B cell (primary cell): ENCODE measurements around the gene SLC37A1. TPM values are rescaled to one million over a fixed set of nuclear protein-coding genes. Genes with fewer than 3 reads are reported as not detected.
A peak's percentile ranks its signal among the peaks of the same experiment; 100 is the strongest.

ENCODE experiments used
- ATAC-seq: fragments of 200-7000 bp; cut with Tn5 transposase; one replicate; pipeline ENCODE4 v1.10.0; 2021; ENCODE audit warnings: low read depth, mild to moderate bottlenecking, moderate number of reproducible peaks, moderate library complexity
- CTCF ChIA-PET: fragments of 350-600 bp; sonication (Branson Sonifier 250); formaldehyde crosslinking; loops from one replicate; lab custom pipeline; 2021; ENCODE audit warnings: antibody characterized with exemption, inconsistent platforms; lab: Charles Lee
- POLR2A ChIA-PET: fragments of 350-600 bp; sonication (Branson Sonifier 250); formaldehyde crosslinking; loops from one replicate; lab custom pipeline; 2021; ENCODE audit warnings: antibody characterized with exemption; lab: Charles Lee
- DNase-seq: peaks from one replicate; pipeline ENCODE4 v3.0.0; 2013
- H2AFZ ChIP-seq: 2 replicates; pipeline ENCODE4 v1.6.1; 2012; ENCODE audit warnings: mild to moderate bottlenecking, low read depth, low read length; ENCODE audit not compliant: insufficient read depth, poor library complexity, severe bottlenecking
- H3K27ac ChIP-seq, 2 donors: 1 replicate in 1 of 2; 2 replicates in 1 of 2; pipeline ENCODE4 v1.5.1; 2012 to 2013; ENCODE audit warnings: low read length in 2 of 2, mild to moderate bottlenecking in 2 of 2, moderate library complexity in 1 of 2
- H3K27me3 ChIP-seq, 4 experiments: fragments of 200-600 bp in 1 of 4; sonication (generic) in 1 of 4; replicated peaks in 1 of 4; 1 replicate in 2 of 4; 2 replicates in 2 of 4; pipeline versions ENCODE4 v1.6.1 to v1.7.0; 2013 to 2016; ENCODE audit warnings: low read length in 3 of 4, mild to moderate bottlenecking in 2 of 4, mixed read lengths in 1 of 4, moderate library complexity in 1 of 4; ENCODE audit not compliant: insufficient read depth in 4 of 4, control insufficient read depth in 3 of 4; ENCODE audit errors: control extremely low read depth in 1 of 4
- H3K36me3 ChIP-seq, 2 experiments: replicated peaks in 1 of 2; 1 replicate in 1 of 2; 2 replicates in 1 of 2; pipeline versions ENCODE4 v1.6.1 to v1.7.1; 2013; ENCODE audit warnings: low read length in 1 of 2; ENCODE audit not compliant: insufficient read depth in 2 of 2, control insufficient read depth in 1 of 2; ENCODE audit errors: control extremely low read depth in 1 of 2, extremely low read depth in 1 of 2
- H3K4me1 ChIP-seq, 2 donors: fragments of 200-600 bp in 1 of 2; sonication (generic) in 1 of 2; 1 replicate in 1 of 2; 2 replicates in 1 of 2; pipeline versions ENCODE4 v1.5.1 to v1.6.1; 2013 to 2017; ENCODE audit warnings: low read length in 2 of 2; ENCODE audit not compliant: control insufficient read depth in 2 of 2, insufficient read depth in 2 of 2
- H3K4me2 ChIP-seq: replicated peaks from 2 replicates; pipeline ENCODE3; 2012; ENCODE audit warnings: mild to moderate bottlenecking, low read depth, low read length; ENCODE audit not compliant: poor library complexity, severe bottlenecking
- H3K4me3 ChIP-seq, 5 experiments: fragments of 200-600 bp in 1 of 5; sonication (generic) in 1 of 5; 1 replicate in 3 of 5; 2 replicates in 2 of 5; pipeline versions ENCODE4 v1.5.1 to v1.7.0; 2011 to 2016; ENCODE audit warnings: low read length in 4 of 5, mild to moderate bottlenecking in 4 of 5, low read depth in 2 of 5, control low read depth in 1 of 5, moderate library complexity in 1 of 5; ENCODE audit not compliant: insufficient read depth in 1 of 5; ENCODE audit errors: control extremely low read depth in 1 of 5, extremely low read depth in 1 of 5
- H3K79me2 ChIP-seq: fragments of 200-600 bp; sonication (generic); one replicate; pipeline ENCODE4 v1.6.0; 2016; ENCODE audit warnings: low read length; ENCODE audit not compliant: control insufficient read depth, insufficient read depth
- H3K9ac ChIP-seq: fragments of 200-600 bp; sonication (generic); 2 replicates; pipeline ENCODE4 v1.6.1; 2017; ENCODE audit warnings: mild to moderate bottlenecking, low read length, moderate library complexity
- H3K9me3 ChIP-seq, 3 donors: one replicate each; pipeline versions ENCODE4 v1.6.1 to v1.7.1; 2013; ENCODE audit warnings: low read length in 2 of 3; ENCODE audit not compliant: control insufficient read depth in 2 of 3, insufficient read depth in 1 of 3; ENCODE audit errors: control extremely low read depth in 1 of 3
- H4K20me1 ChIP-seq: 2 replicates; pipeline ENCODE4 v1.6.0; 2012; ENCODE audit warnings: mild to moderate bottlenecking, low read length; ENCODE audit not compliant: insufficient read depth, control insufficient read depth, poor library complexity, severe bottlenecking
- H3K27ac Mint-ChIP-seq: one replicate; pipeline ENCODE4 v1.8.0; 2021; ENCODE audit warnings: mixed read lengths
- H3K27me3 Mint-ChIP-seq: one replicate; pipeline ENCODE4 v1.8.0; 2021; ENCODE audit warnings: mixed read lengths
- H3K4me1 Mint-ChIP-seq: one replicate; pipeline ENCODE4 v1.8.0; 2021; ENCODE audit warnings: mixed read lengths
- H3K4me3 Mint-ChIP-seq: one replicate; pipeline ENCODE4 v1.8.0; 2021; ENCODE audit warnings: mixed read lengths
- H3K9me3 Mint-ChIP-seq: one replicate; pipeline ENCODE4 v1.8.0; 2022; ENCODE audit warnings: mixed read lengths; ENCODE audit not compliant: insufficient read depth
- EZH2 ChIP-seq: IDR thresholded peaks from 2 replicates; pipeline ENCODE4 v1.6.1; 2012; ENCODE audit warnings: borderline replicate concordance, low read depth, mild to moderate bottlenecking, moderate library complexity, low read length; ENCODE audit not compliant: insufficient read depth, poor library complexity, severe bottlenecking
- WGBS: methylation state at CpG from one replicate; pipeline ENCODE4 v1.1.5; 2013; ENCODE audit warnings: missing lambda C conversion rate; ENCODE audit not compliant: insufficient coverage; 5-methylcytosine and 5-hydroxymethylcytosine counted together
- intact Hi-C: fragments of 100-400 bp; cut with micrococcal nuclease; formaldehyde crosslinking; loops from one replicate; pipeline ENCODE4 v1.10.0; 2022
- polyA plus RNA-seq: library from polyadenylated mRNA; depleted of rRNA; stranded (reverse); fragments of >200 nt; gene quantifications from 2 replicates; pipeline ENCODE4 v1.2.3, GENCODE V29; 2012
- total RNA-seq, 2 donors: library from RNA; stranded (reverse); fragments of 120-200 nt in 1 of 2; gene quantifications; 1 replicate in 1 of 2; 2 replicates in 1 of 2; pipeline versions ENCODE4 v1.2.3 to v1.2.4, GENCODE V29; 2013 to 2022
- TF ChIP-seq, protein P1 (sequence below): fragments of 200-600 bp; IDR thresholded peaks from one replicate; pipeline ENCODE4 v1.8.0; 2022; ENCODE audit warnings: antibody characterized with exemption, mild to moderate bottlenecking

Gene SLC37A1
- total and polyA plus RNA-seq, 2 donors (not counting 1 experiment from before 2014, with no cell fraction given), result 38.1 to 60.2 TPM

DNA sequence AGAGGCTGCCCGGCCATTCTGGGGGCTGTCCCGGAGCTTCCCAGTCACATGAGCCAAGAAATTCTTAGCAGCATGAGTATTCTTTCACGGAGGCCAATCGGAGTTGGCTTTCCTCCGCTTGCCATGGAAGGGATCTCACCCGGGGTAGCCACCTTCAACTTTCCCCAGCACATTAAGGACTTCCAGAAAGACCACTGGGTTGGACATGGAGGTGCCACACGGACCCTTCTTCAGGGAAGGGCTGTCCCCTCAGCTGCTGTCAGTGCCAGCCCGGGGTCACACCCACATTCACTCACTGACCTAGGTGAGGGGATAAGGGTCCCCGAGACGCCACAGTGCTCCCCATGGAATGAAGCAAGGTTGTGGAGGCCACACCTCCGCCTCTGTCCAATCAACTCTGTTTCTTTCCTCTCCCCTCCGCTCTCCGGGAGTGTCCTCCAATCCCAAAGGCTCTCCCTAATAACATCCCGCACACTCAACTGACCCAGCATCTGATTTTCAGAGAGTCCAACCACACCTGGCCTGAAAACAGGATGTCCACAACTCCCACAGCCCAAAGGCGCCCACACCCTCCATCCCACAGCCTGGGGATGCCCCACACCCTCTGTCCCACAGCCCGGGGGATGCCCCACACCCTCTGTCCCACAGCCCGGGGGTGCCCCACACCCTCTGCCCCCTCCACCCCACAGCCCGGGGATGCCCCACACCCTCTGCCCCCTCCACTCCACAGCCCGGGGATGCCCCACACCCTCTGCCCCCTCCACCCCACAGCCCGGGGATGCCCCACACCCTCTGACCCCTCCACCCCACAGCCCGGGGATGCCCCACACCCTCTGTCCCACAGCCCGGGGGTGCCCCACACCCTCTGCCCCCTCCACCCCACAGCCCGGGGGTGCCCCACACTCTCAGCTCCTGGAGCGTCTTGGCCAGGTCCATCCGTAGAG, 37.0 kb upstream of the SLC37A1 start:
- Histone ChIP-seq H3K79me2 (no peaks in the 10 kb centered on the region), H4K20me1 (no peaks in the 10 kb centered on the region), H3K4me1 (peaks cover 0 to 48% of the 10 kb centered on the region in 2 donors), H3K9ac (no peak overlapping the region), H3K4me2 (no peak overlapping the region), H3K27me3 (peaks cover 0 to 20% (median 3%) of the 10 kb centered on the region in 4 experiments), H3K27ac (no peak overlapping the region), H3K9me3 (no peaks in the 10 kb centered on the region), H2AFZ (no peak overlapping the region), H3K36me3 (no peaks in the 10 kb centered on the region), H3K4me3 (no peak overlapping the region)
- H3K4me1 Mint-ChIP-seq, result peaks cover 10% of the 10 kb centered on the region
- POLR2A ChIA-PET, result interaction anchor here (0.7 kb wide), 1 partner anchor 32 kb away, joined by 3 read pairs; no protein-coding TSS in a partner anchor
- peaks cover 19% of the 10 kb centered on the region for H3K27me3 Mint-ChIP-seq
- no peak overlapping the region for H3K27ac Mint-ChIP-seq
- no peak overlapping the region for H3K4me3 Mint-ChIP-seq
- 90% methylated on average over 13 of the region's 25 CpGs for WGBS
- TF ChIP-seq EZH2, result no peak
- TF ChIP-seq, protein P1, sequence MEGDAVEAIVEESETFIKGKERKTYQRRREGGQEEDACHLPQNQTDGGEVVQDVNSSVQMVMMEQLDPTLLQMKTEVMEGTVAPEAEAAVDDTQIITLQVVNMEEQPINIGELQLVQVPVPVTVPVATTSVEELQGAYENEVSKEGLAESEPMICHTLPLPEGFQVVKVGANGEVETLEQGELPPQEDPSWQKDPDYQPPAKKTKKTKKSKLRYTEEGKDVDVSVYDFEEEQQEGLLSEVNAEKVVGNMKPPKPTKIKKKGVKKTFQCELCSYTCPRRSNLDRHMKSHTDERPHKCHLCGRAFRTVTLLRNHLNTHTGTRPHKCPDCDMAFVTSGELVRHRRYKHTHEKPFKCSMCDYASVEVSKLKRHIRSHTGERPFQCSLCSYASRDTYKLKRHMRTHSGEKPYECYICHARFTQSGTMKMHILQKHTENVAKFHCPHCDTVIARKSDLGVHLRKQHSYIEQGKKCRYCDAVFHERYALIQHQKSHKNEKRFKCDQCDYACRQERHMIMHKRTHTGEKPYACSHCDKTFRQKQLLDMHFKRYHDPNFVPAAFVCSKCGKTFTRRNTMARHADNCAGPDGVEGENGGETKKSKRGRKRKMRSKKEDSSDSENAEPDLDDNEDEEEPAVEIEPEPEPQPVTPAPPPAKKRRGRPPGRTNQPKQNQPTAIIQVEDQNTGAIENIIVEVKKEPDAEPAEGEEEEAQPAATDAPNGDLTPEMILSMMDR, result no peak
- ATAC-seq (no peak), DNase-seq (peak; percentile 82)
- H3K9me3 Mint-ChIP-seq, result no peaks in the 10 kb centered on the region
- CTCF ChIA-PET, result interaction anchor here (1.5 kb wide), 1 partner anchor 9 kb away, joined by 4 read pairs; no protein-coding TSS in a partner anchor
- intact Hi-C loops, result no loop called here

DNA sequence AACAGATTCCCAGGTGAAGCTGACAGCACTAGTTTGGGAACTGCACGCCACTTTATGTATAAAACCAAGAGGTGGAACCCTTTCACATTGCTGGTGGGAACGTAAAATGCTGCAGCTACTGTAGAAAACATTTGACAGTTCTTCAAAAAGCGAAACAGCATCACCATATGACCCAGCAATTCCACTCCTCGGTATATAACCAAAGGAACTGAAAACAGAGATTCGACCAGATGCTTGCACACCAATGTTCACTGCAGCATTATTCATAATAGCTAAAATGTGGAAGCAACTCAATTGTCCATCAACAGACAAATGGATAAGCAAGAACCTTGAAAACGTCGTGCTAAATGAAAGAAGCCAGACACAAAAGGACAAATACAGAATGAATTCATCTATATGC, 35.1 kb upstream of the SLC37A1 start:
- intact Hi-C loops, result no loop called here
- Mint-ChIP-seq H3K4me3 (no peak overlapping the region), H3K27ac (no peak overlapping the region), H3K9me3 (no peaks in the 10 kb centered on the region), H3K27me3 (peaks cover 17% of the 10 kb centered on the region), H3K4me1 (peaks cover 10% of the 10 kb centered on the region)
- H2AFZ ChIP-seq, result no peak overlapping the region
- ChIA-PET POLR2A (no interaction called here), CTCF (interaction anchor here (1.5 kb wide), 1 partner anchor 141 kb away, joined by 3 read pairs; no protein-coding TSS in a partner anchor)
- TF ChIP-seq, protein P1, result no peak
- TF ChIP-seq EZH2, result no peak
- ATAC-seq (no peak), DNase-seq (peak; percentile 40)
- WGBS, result 46% methylated on average over 5 of the region's 7 CpGs
- no peaks in the 10 kb centered on the region for H3K79me2 ChIP-seq
- no peak overlapping the region for H3K27ac ChIP-seq
- H4K20me1 ChIP-seq, result no peaks in the 10 kb centered on the region
- H3K4me3 ChIP-seq, result no peak overlapping the region
- H3K4me1 ChIP-seq, result peaks cover 0 to 42% of the 10 kb centered on the region in 2 donors
- peaks cover 0 to 16% (median 3%) of the 10 kb centered on the region in 4 experiments for H3K27me3 ChIP-seq
- no peaks in the 10 kb centered on the region for H3K9me3 ChIP-seq
- no peak overlapping the region for H3K9ac ChIP-seq
- H3K36me3 ChIP-seq, result no peaks in the 10 kb centered on the region
- H3K4me2 ChIP-seq, result no peak overlapping the region
